HG03039 (cell line): ENCODE measurements around the gene GAK.

ENCODE experiments used
- ATAC-seq: cut with Tn5 transposase; IDR thresholded peaks from one replicate; pipeline ENCODE4 v1.9.1; 2021; ENCODE audit warnings: mild to moderate bottlenecking, moderate library complexity; ENCODE audit not compliant: unreplicated experiment

Gene GAK

GRCh38 chr4:892780-893179 lies 39.3 kb downstream of the GAK start:
- ATAC-seq: no peak

- no peak for ATAC-seq
These were observed 40.4 kb downstream of the GAK start for GRCh38 chr4:891747-892146.

- no peak for ATAC-seq
These were observed 42.0 kb downstream of the GAK start for GRCh38 chr4:890036-890695.

GRCh38 chr4:889516-889915 lies 42.6 kb downstream of the GAK start:
- ATAC-seq: no peak

- no peak for ATAC-seq
These were observed 44.1 kb downstream of the GAK start for GRCh38 chr4:888029-888428.

- no peak for ATAC-seq
These were observed 44.9 kb downstream of the GAK start for GRCh38 chr4:887034-887763.

GRCh38 chr4:886244-886643 lies 45.9 kb downstream of the GAK start:
- no peak for ATAC-seq

GRCh38 chr4:885353-885752 lies 46.8 kb downstream of the GAK start:
- ATAC-seq: no peak

GRCh38 chr4:884896-885295 lies 47.2 kb downstream of the GAK start:
- ATAC-seq: no peak

- ATAC-seq: no peak
These were observed 47.9 kb downstream of the GAK start for GRCh38 chr4:884259-884658.

GRCh38 chr4:883377-884095 lies 48.6 kb downstream of the GAK start:
- ATAC-seq: no peak

GRCh38 chr4:882646-883045 lies 49.5 kb downstream of the GAK start:
- no peak for ATAC-seq

- ATAC-seq: no peak
These were observed 50.4 kb downstream of the GAK start for GRCh38 chr4:881709-882108.

- ATAC-seq: no peak
These were observed 51.3 kb downstream of the GAK start for GRCh38 chr4:880684-881405.

GRCh38 chr4:879729-880077 lies 52.4 kb downstream of the GAK start:
- ATAC-seq: no peak

- ATAC-seq: no peak
These were observed 53.1 kb downstream of the GAK start for GRCh38 chr4:878796-879728.

- no peak for ATAC-seq
These were observed 54.6 kb downstream of the GAK start for GRCh38 chr4:877502-877901.

- no peak for ATAC-seq
These were observed 55.3 kb downstream of the GAK start for GRCh38 chr4:876780-877179.

GRCh38 chr4:875818-876423 lies 56.2 kb downstream of the GAK start:
- ATAC-seq: no peak
